ENCODE data around the gene RNPC3.
"Not testable (repeated sequence)": the region's sequence is repeated elsewhere in the genome, so short reads cannot be mapped to it uniquely, and the experiment has no call there.

RNPC3 gene

DNA sequence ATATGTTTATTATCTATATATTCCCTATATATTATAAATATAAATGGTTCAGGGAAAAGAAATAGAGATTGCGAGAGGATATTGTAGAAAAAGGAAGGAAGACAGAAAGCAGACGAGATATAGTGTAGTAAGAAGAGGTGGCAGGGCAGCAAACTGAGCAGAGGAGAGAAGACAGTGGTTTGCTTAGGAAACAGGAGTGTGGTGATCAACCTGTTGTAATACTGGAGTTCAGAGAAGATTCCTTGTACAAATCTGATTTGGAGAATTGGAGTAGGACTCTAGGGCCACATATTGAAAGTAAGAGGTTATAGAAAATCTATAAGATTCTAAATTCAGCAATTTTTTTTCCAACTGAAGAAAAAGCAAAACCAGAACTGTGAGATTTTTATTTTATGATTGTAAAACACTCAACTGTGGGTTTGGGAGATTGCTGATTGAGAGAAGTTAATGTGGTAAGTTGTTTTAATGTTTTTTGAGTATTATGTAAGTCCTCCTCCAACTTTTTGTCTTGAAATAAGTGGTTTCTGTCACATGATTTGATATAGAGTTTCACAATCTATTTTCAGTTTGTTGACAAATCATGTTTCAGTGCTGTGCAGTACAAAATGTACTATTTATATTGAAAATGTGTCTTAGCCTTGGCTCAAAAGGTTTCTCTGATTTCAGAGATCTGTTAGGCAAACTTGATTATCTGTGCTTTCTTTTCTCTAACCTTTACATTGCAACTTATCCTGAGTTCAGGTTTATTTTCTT lies 36.3 kb downstream of the RNPC3 start:
- DNase-seq: no peak

DNA sequence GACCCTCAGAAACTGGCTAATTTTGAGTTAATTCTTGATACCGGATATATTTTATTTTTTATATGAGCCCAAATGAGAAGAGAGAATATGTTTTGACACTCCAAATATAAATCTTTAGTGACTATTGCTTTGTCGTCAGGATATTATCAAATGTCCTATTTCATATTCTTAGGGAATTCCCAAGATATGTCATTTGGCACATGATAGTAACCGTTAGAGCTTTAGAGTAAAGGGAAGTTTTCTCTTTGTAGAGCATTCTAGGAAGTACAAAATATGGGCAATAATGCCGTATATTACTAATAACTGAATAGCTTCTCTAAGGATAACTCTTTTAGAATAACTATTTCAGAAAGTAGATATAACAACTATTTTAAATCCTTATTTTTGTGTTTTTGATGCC lies 37.6 kb downstream of the RNPC3 start:
- DNase-seq: no peak

- no peak for DNase-seq
Measured at GRCh38 chr1:103569493-103569892, 44.0 kb downstream of the RNPC3 start.

DNA sequence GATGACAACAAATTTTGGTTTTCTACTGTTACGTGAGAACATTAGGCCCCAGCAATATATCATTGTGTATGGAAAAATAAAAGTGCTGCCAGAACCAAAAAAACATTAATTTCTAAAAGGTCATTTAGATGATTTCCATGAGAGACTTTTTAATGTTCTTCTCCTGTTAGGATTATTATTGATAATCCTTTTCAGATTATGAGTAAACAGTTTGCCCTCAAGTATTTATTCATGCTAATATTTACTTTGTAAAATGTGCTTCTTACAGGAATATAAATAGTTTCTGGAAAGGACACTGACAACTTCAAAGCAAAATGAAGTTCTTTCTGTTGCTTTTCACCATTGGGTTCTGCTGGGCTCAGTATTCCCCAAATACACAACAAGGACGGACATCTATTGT lies 45.8 kb downstream of the RNPC3 start, which contains the start of gene AMY2B:
AMY2B (plus strand) TSS at position 301 of the 400 bp plus-strand sequence; CDS start at position 315, 14 bp downstream.
- not testable (repeated sequence) for DNase-seq

- no peak for DNase-seq
Measured at GRCh38 chr1:103576065-103576464, 50.6 kb downstream of the RNPC3 start.

- not testable (repeated sequence) for DNase-seq
Measured at GRCh38 chr1:103576784-103577183, 51.3 kb downstream of the RNPC3 start.

DNA sequence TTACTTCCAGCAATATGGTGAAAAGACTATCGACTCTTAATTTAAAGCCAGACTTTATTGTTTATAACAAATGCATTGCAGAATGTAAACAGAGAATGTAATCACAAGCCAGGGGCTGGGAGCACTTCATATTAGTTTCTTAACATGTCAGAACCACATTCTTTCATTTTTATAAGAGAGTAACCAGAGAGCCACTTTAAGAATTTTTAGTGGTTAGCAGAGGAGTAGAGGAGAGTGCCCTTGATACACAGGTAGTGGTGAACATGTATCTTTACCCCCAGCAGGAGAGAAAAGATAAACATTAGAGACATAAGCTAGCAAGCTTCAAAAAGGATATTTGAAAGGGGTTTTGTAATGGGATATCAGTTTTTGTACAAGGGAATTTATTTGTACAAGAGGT lies 57.0 kb downstream of the RNPC3 start:
- DNase-seq: no peak

GRCh38 chr1:103583887-103584286 lies 58.4 kb downstream of the RNPC3 start:
- DNase-seq: no peak

GRCh38 chr1:103584537-103584936 lies 59.0 kb downstream of the RNPC3 start:
- DNase-seq: no peak

DNA sequence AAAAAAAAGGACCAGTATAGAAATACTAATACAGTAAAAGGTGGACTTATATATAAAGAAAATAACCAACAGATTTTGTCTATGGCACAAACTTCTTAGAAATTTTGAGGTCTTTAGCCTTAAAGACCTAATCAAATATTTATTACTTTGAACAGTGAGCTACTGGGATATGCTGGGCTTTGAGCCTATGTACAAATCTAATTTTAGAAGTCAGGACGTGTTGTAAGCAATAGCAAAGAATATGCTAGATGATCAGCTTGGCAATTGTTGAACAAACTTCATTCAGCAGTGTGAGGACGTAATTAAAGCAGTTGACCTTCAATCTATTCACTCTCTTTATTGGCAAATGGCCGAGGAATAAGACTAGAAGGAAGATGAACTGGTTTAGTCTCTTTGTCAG lies 77.2 kb downstream of the RNPC3 start:
- not testable (repeated sequence) for DNase-seq

Data from CD4-positive, alpha-beta T cell treated with Interleukin-6 for 4 hours (primary cell).